Lung (tissue), 12 donors: ENCODE measurements around the gene RHOH. TPM values are rescaled to one million over a fixed set of nuclear protein-coding genes. Genes with fewer than 3 reads are reported as not detected.

Experiments used
- ATAC-seq: fragments of 200-7000 bp; cut with Tn5 transposase; one replicate; pipeline ENCODE4 v1.9.1; 2020; ENCODE audit warnings: moderate number of reproducible peaks; ENCODE audit not compliant: insufficient read depth, low FRiP score
- DNase-seq, 3 donors: peaks; one replicate each; pipeline ENCODE4 v3.0.0-alpha.2; 2013 to 2017
- H3K27ac ChIP-seq, 2 donors: one replicate each; pipeline ENCODE4 v1.5.1; 2013; ENCODE audit warnings: mild to moderate bottlenecking in 2 of 2, moderate library complexity in 2 of 2, control low read depth in 1 of 2, inconsistent platforms in 1 of 2, low read depth in 1 of 2, low read length in 1 of 2
- H3K27me3 ChIP-seq, 3 donors: one replicate each; pipeline ENCODE4 v1.5.1; 2013; ENCODE audit warnings: low read length in 2 of 3; ENCODE audit not compliant: control insufficient read depth in 3 of 3, insufficient read depth in 3 of 3
- H3K36me3 ChIP-seq, 4 donors: one replicate each; pipeline ENCODE4 v1.5.1; 2013; ENCODE audit warnings: low read length in 4 of 4, mild to moderate bottlenecking in 1 of 4, moderate library complexity in 1 of 4; ENCODE audit not compliant: control insufficient read depth in 4 of 4, insufficient read depth in 4 of 4
- H3K4me1 ChIP-seq, 5 donors: one replicate each; pipeline ENCODE4 v1.5.1; 2013; ENCODE audit warnings: low read length in 5 of 5, mild to moderate bottlenecking in 2 of 5, moderate library complexity in 1 of 5; ENCODE audit not compliant: control insufficient read depth in 5 of 5, insufficient read depth in 5 of 5
- H3K4me3 ChIP-seq: one replicate; pipeline ENCODE4 v1.5.1; 2013; ENCODE audit warnings: mild to moderate bottlenecking, control low read depth, moderate library complexity
- H3K9ac ChIP-seq, 2 donors: one replicate each; pipeline ENCODE4 v1.5.1; 2013; ENCODE audit warnings: low read length in 2 of 2, control low read depth in 1 of 2; ENCODE audit not compliant: insufficient read depth in 1 of 2
- H3K9me3 ChIP-seq, 4 donors: one replicate each; pipeline ENCODE4 v1.5.1; 2013; ENCODE audit warnings: low read length in 3 of 4, mild to moderate bottlenecking in 1 of 4, moderate library complexity in 1 of 4; ENCODE audit not compliant: control insufficient read depth in 4 of 4, insufficient read depth in 3 of 4
- CTCF ChIP-seq: IDR thresholded peaks from 2 replicates; pipeline ENCODE4 v1.5.1; 2012; ENCODE audit warnings: mild to moderate bottlenecking; ENCODE audit errors: control extremely low read depth, extremely low read depth
- WGBS, 2 donors: extraction: QIAGEN DNeasy Blood & Tissue Kit; methylation state at CpG; one replicate each; pipeline ENCODE4 v1.1.7; 2013; 5-methylcytosine and 5-hydroxymethylcytosine counted together
- polyA plus RNA-seq, 2 donors: library from polyadenylated mRNA; stranded (reverse); fragments of 200-250 nt; gene quantifications; one replicate each; pipeline ENCODE4 v1.2.1, GENCODE V29; 2013
- total RNA-seq, 2 donors: library from RNA; depleted of rRNA in 1 of 2; stranded (reverse); fragments of >200 nt in 1 of 2; gene quantifications; one replicate each; pipeline ENCODE4 v1.2.1, GENCODE V29; 2014 to 2021
- donor health status: control.
- donor health status: control.
- donor health status: Bipolar disorder and iron deficiency.
- donor health status: healthy.
- donor health status: DM: yes; HTN: yes; CAD: no.

Gene RHOH
- total and polyA plus RNA-seq, 4 donors: 1.2 to 35.8 (median 10.6) TPM

GRCh38 chr4:40265910-40266274, 69.1 kb downstream of the RHOH start:
- DNase-seq (no peak), ATAC-seq (no peak)
- TF ChIP-seq CTCF: no peak
- Histone ChIP-seq H3K9ac (no peak overlapping the region), H3K36me3 (no peaks in the 10 kb centered on the region), H3K4me3 (no peak overlapping the region), H3K27me3 (no peaks in the 10 kb centered on the region), H3K9me3 (peaks cover 0 to 2% (median 0%) of the 10 kb centered on the region in 4 donors), H3K27ac (no peak overlapping the region), H3K4me1 (no peaks in the 10 kb centered on the region)
- 82 to 86% methylated on average over 4 of the region's 4 CpGs for WGBS, 2 donors

- Histone ChIP-seq H3K9me3 (peaks cover 0 to 2% (median 0%) of the 10 kb centered on the region in 4 donors), H3K36me3 (no peaks in the 10 kb centered on the region), H3K4me3 (no peak overlapping the region), H3K4me1 (no peaks in the 10 kb centered on the region), H3K27me3 (no peaks in the 10 kb centered on the region), H3K9ac (no peak overlapping the region), H3K27ac (no peak overlapping the region)
- DNase-seq: no peak
- ATAC-seq: no peak
- 0 to 51% methylated on average over 1 of the region's 1 CpG for WGBS, 2 donors
- no peak for TF ChIP-seq CTCF
Measured at GRCh38 chr4:40269133-40269532, 72.3 kb downstream of the RHOH start.

GRCh38 chr4:40270609-40271008, 73.8 kb downstream of the RHOH start:
- H3K36me3 ChIP-seq: no peaks in the 10 kb centered on the region
- H3K4me1 ChIP-seq: no peaks in the 10 kb centered on the region
- no peak for TF ChIP-seq CTCF
- no peaks in the 10 kb centered on the region for H3K27me3 ChIP-seq
- no peak overlapping the region for H3K27ac ChIP-seq
- DNase-seq (no peak), ATAC-seq (no peak)
- WGBS, 2 donors: 86 to 87% methylated on average over 11 to 12 of the region's 12 CpGs
- no peak overlapping the region for H3K4me3 ChIP-seq
- no peak overlapping the region for H3K9ac ChIP-seq
- peaks cover 0 to 2% (median 0%) of the 10 kb centered on the region in 4 donors for H3K9me3 ChIP-seq

GRCh38 chr4:40275065-40275730, 78.4 kb downstream of the RHOH start:
- WGBS, 2 donors: 90 to 97% methylated on average over 3 of the region's 3 CpGs
- H3K4me3 ChIP-seq: no peak overlapping the region
- no peak overlapping the region for H3K9ac ChIP-seq
- TF ChIP-seq CTCF: no peak
- DNase-seq (no peak), ATAC-seq (no peak)
- no peaks in the 10 kb centered on the region for H3K27me3 ChIP-seq
- H3K4me1 ChIP-seq: no peaks in the 10 kb centered on the region
- H3K9me3 ChIP-seq: peaks cover 0 to under 1% (median 0%) of the 10 kb centered on the region in 4 donors
- H3K36me3 ChIP-seq: no peaks in the 10 kb centered on the region
- no peak overlapping the region for H3K27ac ChIP-seq
